CD4-positive, alpha-beta T cell (primary cell): ENCODE results near the gene DOCK6. TPM values are rescaled to one million over a fixed set of nuclear protein-coding genes. Genes with fewer than 3 reads are reported as not detected.

Experiments used
- ATAC-seq: fragments of 200-7000 bp; cut with Tn5 transposase; one replicate; pipeline ENCODE4 v1.10.0; 2022; ENCODE audit warnings: mild to moderate bottlenecking; ENCODE audit not compliant: poor library complexity
- CTCF ChIA-PET: fragments of 350-600 bp; sonication (Branson Sonifier 250); formaldehyde crosslinking; loops from one replicate; lab custom pipeline; 2021; ENCODE audit warnings: antibody characterized with exemption, inconsistent platforms; lab: Charles Lee
- POLR2A ChIA-PET: fragments of 350-600 bp; sonication (Branson Sonifier 250); formaldehyde crosslinking; loops from one replicate; lab custom pipeline; 2021; ENCODE audit warnings: antibody characterized with exemption, inconsistent platforms; lab: Charles Lee
- DNase-seq, 14 experiments: peaks; one replicate each; pipeline ENCODE4 v3.0.0-alpha.2; 2013 to 2020; ENCODE audit warnings: mixed read lengths in 2 of 14
- H3K27ac ChIP-seq, 2 donors: one replicate each; pipeline versions ENCODE4 v1.5.1 to v1.7.0; 2013; ENCODE audit warnings: low read length in 2 of 2, low read depth in 1 of 2, mild to moderate bottlenecking in 1 of 2
- H3K27me3 ChIP-seq, 2 experiments: 1 replicate in 1 of 2; 2 replicates in 1 of 2; pipeline versions ENCODE4 v1.6.1 to v1.7.0; 2013; ENCODE audit warnings: low read length in 2 of 2, control low read depth in 1 of 2, mild to moderate bottlenecking in 1 of 2, moderate library complexity in 1 of 2; ENCODE audit not compliant: insufficient read depth in 2 of 2, control insufficient read depth in 1 of 2
- H3K36me3 ChIP-seq: one replicate; pipeline ENCODE4 v1.6.1; 2013; ENCODE audit warnings: low read length, control low read depth; ENCODE audit not compliant: insufficient read depth
- H3K4me1 ChIP-seq: one replicate; pipeline ENCODE4 v1.6.1; 2013; ENCODE audit warnings: low read length, control low read depth; ENCODE audit not compliant: insufficient read depth
- H3K4me3 ChIP-seq: one replicate; pipeline ENCODE4 v1.5.1; 2013; ENCODE audit warnings: mild to moderate bottlenecking, low read length, moderate library complexity
- H3K9me3 ChIP-seq, 2 experiments: 1 replicate in 1 of 2; 2 replicates in 1 of 2; pipeline versions ENCODE4 v1.6.1 to v1.7.0; 2013; ENCODE audit warnings: low read length in 2 of 2, mild to moderate bottlenecking in 2 of 2, control low read depth in 1 of 2, moderate library complexity in 1 of 2; ENCODE audit not compliant: control insufficient read depth in 1 of 2, insufficient read depth in 1 of 2
- H3K27ac Mint-ChIP-seq: one replicate; pipeline ENCODE4 v1.8.0; 2020; ENCODE audit warnings: mixed read lengths
- H3K27me3 Mint-ChIP-seq: one replicate; pipeline ENCODE4 v1.8.0; 2021; ENCODE audit warnings: mixed read lengths
- H3K36me3 Mint-ChIP-seq: one replicate; pipeline ENCODE4 v1.8.0; 2021; ENCODE audit warnings: low read depth, mixed read lengths
- H3K4me1 Mint-ChIP-seq: one replicate; pipeline ENCODE4 v1.8.0; 2021; ENCODE audit warnings: low read depth, mixed read lengths
- H3K4me3 Mint-ChIP-seq: one replicate; pipeline ENCODE4 v1.8.0; 2020; ENCODE audit warnings: mild to moderate bottlenecking, mixed read lengths
- H3K9me3 Mint-ChIP-seq: one replicate; pipeline ENCODE4 v1.8.0; 2020; ENCODE audit warnings: mixed read lengths
- CTCF ChIP-seq: fragments of 200-600 bp; IDR thresholded peaks from one replicate; pipeline ENCODE4 v1.8.0; 2022; ENCODE audit warnings: antibody characterized with exemption, mild to moderate bottlenecking
- intact Hi-C, 2 experiments: fragments of 100-400 bp; cut with DNase I in 1 of 2; cut with micrococcal nuclease in 1 of 2; formaldehyde crosslinking; loops; one replicate each; pipeline versions ENCODE4 v1.15.1 to v1.9.0; 2023 to 2025; cut with DNase I, micrococcal nuclease
- total RNA-seq, 174 experiments: library from RNA in 2 of 174; stranded (reverse) in 2 of 174; gene quantifications; one replicate each; pipeline ENCODE4 v1.2.3 and lab custom pipeline; 2021 to 2026

The DOCK6 gene
- total RNA-seq, 2 experiments from 2014 or later: 0.14 to 0.38 TPM

- H3K27me3 ChIP-seq: peaks cover 11 to 17% of the 10 kb centered on the region in 2 experiments
- no peak overlapping the region for H3K4me3 ChIP-seq
- peaks cover 0 to 12% of the 10 kb centered on the region in 2 experiments for H3K9me3 ChIP-seq
- ChIA-PET POLR2A (no interaction called here), CTCF (no interaction called here)
- Mint-ChIP-seq H3K27ac (no peak overlapping the region), H3K4me3 (no peak overlapping the region), H3K27me3 (peaks cover 25% of the 10 kb centered on the region), H3K36me3 (no peaks in the 10 kb centered on the region), H3K9me3 (no peaks in the 10 kb centered on the region), H3K4me1 (no peaks in the 10 kb centered on the region)
- ATAC-seq (no peak), DNase-seq (no peak)
- no peaks in the 10 kb centered on the region for H3K36me3 ChIP-seq
- TF ChIP-seq CTCF: no peak
- peaks cover 12% of the 10 kb centered on the region for H3K4me1 ChIP-seq
- intact Hi-C loops: no loop called here
- H3K27ac ChIP-seq: no peak overlapping the region
Observed at GRCh38 chr19:11257846-11258380, 4.4 kb downstream of the DOCK6 start.

GRCh38 chr19:11256189-11256588 is 6.1 kb downstream of the DOCK6 start:
- peaks cover 0 to 6% of the 10 kb centered on the region in 2 experiments for H3K9me3 ChIP-seq
- H3K9me3 Mint-ChIP-seq: no peaks in the 10 kb centered on the region
- intact Hi-C loops: no loop called here
- H3K27me3 ChIP-seq: peaks cover 2 to 4% of the 10 kb centered on the region in 2 experiments
- POLR2A ChIA-PET: no interaction called here
- no peak for ATAC-seq
- CTCF ChIA-PET: no interaction called here
- no peak for DNase-seq
- no peak overlapping the region for H3K4me3 Mint-ChIP-seq
- no peak overlapping the region for H3K4me3 ChIP-seq
- H3K36me3 ChIP-seq: no peaks in the 10 kb centered on the region
- peaks cover 18% of the 10 kb centered on the region for H3K27me3 Mint-ChIP-seq
- H3K36me3 Mint-ChIP-seq: no peaks in the 10 kb centered on the region
- H3K27ac Mint-ChIP-seq: no peak overlapping the region
- H3K27ac ChIP-seq: no peak overlapping the region
- no peaks in the 10 kb centered on the region for H3K4me1 ChIP-seq
- no peak for TF ChIP-seq CTCF
- H3K4me1 Mint-ChIP-seq: no peaks in the 10 kb centered on the region

- ChIA-PET POLR2A (no interaction called here), CTCF (no interaction called here)
- ATAC-seq: no peak
- no peaks in the 10 kb centered on the region for H3K4me1 Mint-ChIP-seq
- H3K9me3 Mint-ChIP-seq: no peaks in the 10 kb centered on the region
- H3K36me3 Mint-ChIP-seq: no peaks in the 10 kb centered on the region
- no peak overlapping the region for H3K27ac Mint-ChIP-seq
- H3K27me3 ChIP-seq: no peaks in the 10 kb centered on the region
- H3K4me1 ChIP-seq: no peaks in the 10 kb centered on the region
- peaks cover 7% of the 10 kb centered on the region for H3K27me3 Mint-ChIP-seq
- peaks cover 0 to 6% of the 10 kb centered on the region in 2 experiments for H3K9me3 ChIP-seq
- no peaks in the 10 kb centered on the region for H3K36me3 ChIP-seq
- DNase-seq: no peak
- H3K4me3 ChIP-seq: no peak overlapping the region
- no peak for TF ChIP-seq CTCF
- intact Hi-C loops: no loop called here
- H3K27ac ChIP-seq: no peak overlapping the region
- no peak overlapping the region for H3K4me3 Mint-ChIP-seq
Observed at GRCh38 chr19:11254666-11255065, 7.7 kb downstream of the DOCK6 start.
